NCI-H2081 (cell line): ENCODE measurements around the gene DNTTIP2.
"Not testable (repeated sequence)": the region's sequence is repeated elsewhere in the genome, so short reads cannot be mapped to it uniquely, and the experiment has no call there.

Source experiments
- DNase-seq, 2 experiments: peaks; one replicate each; lab custom pipeline; 2025; lab: John Stamatoyannopoulos, UW

The DNTTIP2 gene

GRCh38 chr1:93877529-93877928, 1.5 kb downstream of the DNTTIP2 start:
- no peak for DNase-seq

GRCh38 chr1:93876244-93876643, 2.8 kb downstream of the DNTTIP2 start:
- no peak for DNase-seq

- peak in 1 of 2 experiments; percentile 21 for DNase-seq
Observed at GRCh38 chr1:93874025-93874651, 4.9 kb downstream of the DNTTIP2 start.

GRCh38 chr1:93871366-93871765, 7.6 kb downstream of the DNTTIP2 start:
- DNase-seq = no peak

- DNase-seq = no peak
Observed at GRCh38 chr1:93869653-93870052, 9.4 kb downstream of the DNTTIP2 start.

GRCh38 chr1:93868492-93868891, 10.5 kb downstream of the DNTTIP2 start:
- DNase-seq = not testable (repeated sequence)

GRCh38 chr1:93865253-93865652, 13.8 kb downstream of the DNTTIP2 start:
- DNase-seq = peak in 1 of 2 experiments; percentile 18

GRCh38 chr1:93864175-93864574, 14.8 kb downstream of the DNTTIP2 start:
- DNase-seq = no peak

GRCh38 chr1:93857653-93858052, 21.4 kb downstream of the DNTTIP2 start:
- DNase-seq = not testable (repeated sequence)

GRCh38 chr1:93855983-93856382, 23.0 kb downstream of the DNTTIP2 start:
- not testable (repeated sequence) for DNase-seq

GRCh38 chr1:93853940-93854339, 25.1 kb downstream of the DNTTIP2 start:
- no peak for DNase-seq

- DNase-seq = no peak
Observed at GRCh38 chr1:93851878-93852277, 27.1 kb downstream of the DNTTIP2 start.

GRCh38 chr1:93851327-93851712, 27.7 kb downstream of the DNTTIP2 start:
- DNase-seq = no peak

- DNase-seq = not testable (repeated sequence)
Observed at GRCh38 chr1:93850687-93851326, 28.2 kb downstream of the DNTTIP2 start.

- DNase-seq = no peak
Observed at GRCh38 chr1:93848350-93848883, 30.6 kb downstream of the DNTTIP2 start.

- DNase-seq = peak; percentile 55 to 67
Observed at GRCh38 chr1:93847811-93848288, 31.2 kb downstream of the DNTTIP2 start.

- peak; percentile 74 to 85 for DNase-seq
Observed at GRCh38 chr1:93846992-93847810, 31.8 kb downstream of the DNTTIP2 start.

GRCh38 chr1:93846206-93846991, 32.6 kb downstream of the DNTTIP2 start:
- peak; percentile 77 to 83 for DNase-seq

GRCh38 chr1:93845538-93846205, 33.3 kb downstream of the DNTTIP2 start:
- DNase-seq = no peak

- peak; percentile 42 to 58 for DNase-seq
Observed at GRCh38 chr1:93844262-93845045, 34.6 kb downstream of the DNTTIP2 start.
